HepG2 (cell line): ENCODE measurements around the gene LST1. TPM values are rescaled to one million over a fixed set of nuclear protein-coding genes. Genes with fewer than 3 reads are reported as not detected.

Experiments used
- CAMTA2 ChIP-seq: sonication (generic); formaldehyde crosslinking; IDR thresholded peaks from 2 replicates; pipeline ENCODE4 v1.4.0; 2020; ENCODE audit warnings: mild to moderate bottlenecking, missing genetic modification reagents, borderline replicate concordance
- CENPX ChIP-seq: sonication (generic); formaldehyde crosslinking; IDR thresholded peaks from 2 replicates; pipeline ENCODE4 v1.9.0; 2021; ENCODE audit warnings: mild to moderate bottlenecking, missing genetic modification reagents, moderate library complexity
- FOXO1 ChIP-seq: sonication (generic); formaldehyde crosslinking; IDR thresholded peaks from 2 replicates; pipeline ENCODE4 v1.4.0; 2020; ENCODE audit warnings: missing genetic modification reagents
- GABPA ChIP-seq, 2 experiments: IDR thresholded peaks; 2 replicates each; pipeline ENCODE4 v1.6.1; 2011 to 2016; ENCODE audit warnings: low read depth in 2 of 2, low read length in 1 of 2, missing biosample characterization in 1 of 2, missing genetic modification characterization in 1 of 2
- GMEB2 ChIP-seq: IDR thresholded peaks from 2 replicates; pipeline ENCODE4 v1.6.1; 2016; ENCODE audit warnings: missing biosample characterization, missing genetic modification reagents, low read depth
- HNF1B ChIP-seq: sonication (generic); formaldehyde crosslinking; IDR thresholded peaks from 2 replicates; pipeline ENCODE4 v1.5.1; 2020; ENCODE audit warnings: mild to moderate bottlenecking, moderate library complexity, missing genetic modification reagents
- HNRNPK ChIP-seq: fragments of 200-400 bp; formaldehyde crosslinking; IDR thresholded peaks from 2 replicates; pipeline ENCODE4 v1.6.1; 2018; ENCODE audit warnings: low read length, low read depth, moderate library complexity, mild to moderate bottlenecking; ENCODE audit not compliant: poor library complexity, severe bottlenecking
- HNRNPL ChIP-seq: fragments of 200-400 bp; formaldehyde crosslinking; IDR thresholded peaks from 2 replicates; pipeline ENCODE4 v1.6.1; 2017; ENCODE audit warnings: mild to moderate bottlenecking, low read depth, low read length
- NCOA1 ChIP-seq: sonication (generic); formaldehyde crosslinking; IDR thresholded peaks from 2 replicates; pipeline ENCODE4 v1.9.0; 2021; ENCODE audit warnings: missing genetic modification reagents
- RFXANK ChIP-seq: IDR thresholded peaks from 2 replicates; pipeline ENCODE4 v1.6.1; 2016
- SMAD9 ChIP-seq: sonication (generic); formaldehyde crosslinking; IDR thresholded peaks from 2 replicates; pipeline ENCODE4 v1.5.1; 2020; ENCODE audit warnings: mild to moderate bottlenecking, missing genetic modification reagents
- SP140L ChIP-seq: sonication (generic); formaldehyde crosslinking; IDR thresholded peaks from 2 replicates; pipeline ENCODE4 v1.4.0; 2020; ENCODE audit warnings: missing genetic modification reagents, borderline replicate concordance
- TGIF2 ChIP-seq: IDR thresholded peaks from 2 replicates; pipeline ENCODE4 v1.6.1; 2016; ENCODE audit warnings: control low read depth, missing compliant biosample characterization
- ZGPAT ChIP-seq: IDR thresholded peaks from 2 replicates; pipeline ENCODE4 v1.6.1; 2016; ENCODE audit warnings: mild to moderate bottlenecking
- ZKSCAN8 ChIP-seq: IDR thresholded peaks from 2 replicates; pipeline ENCODE4 v1.6.1; 2016; ENCODE audit warnings: borderline replicate concordance, missing genetic modification reagents, missing compliant biosample characterization
- ZNF224 ChIP-seq: sonication (generic); formaldehyde crosslinking; IDR thresholded peaks from 2 replicates; pipeline ENCODE4 v1.5.0; 2020; ENCODE audit warnings: mild to moderate bottlenecking, missing genetic modification reagents
- ZNF256 ChIP-seq: sonication (generic); formaldehyde crosslinking; conservative IDR thresholded peaks from 2 replicates; pipeline ENCODE4 v1.4.0; 2020; ENCODE audit warnings: missing genetic modification reagents
- ZNF263 ChIP-seq: sonication (generic); formaldehyde crosslinking; IDR thresholded peaks from 2 replicates; pipeline ENCODE4 v1.4.0; 2020; ENCODE audit warnings: missing genetic modification reagents
- ZNF343 ChIP-seq: sonication (generic); formaldehyde crosslinking; IDR thresholded peaks from 2 replicates; pipeline ENCODE4 v1.4.0; 2020; ENCODE audit warnings: mild to moderate bottlenecking, missing genetic modification reagents
- ZNF574 ChIP-seq: sonication (generic); formaldehyde crosslinking; IDR thresholded peaks from 2 replicates; pipeline ENCODE4 v1.4.0; 2020; ENCODE audit warnings: missing genetic modification reagents
- ZNF709 ChIP-seq: sonication (generic); formaldehyde crosslinking; IDR thresholded peaks from 2 replicates; pipeline ENCODE4 v1.5.0; 2020; ENCODE audit warnings: mild to moderate bottlenecking, missing genetic modification reagents
- ZNF749 ChIP-seq: sonication (generic); formaldehyde crosslinking; IDR thresholded peaks from 2 replicates; pipeline ENCODE4 v1.8.0; 2022; ENCODE audit warnings: mild to moderate bottlenecking, missing genetic modification reagents, moderate library complexity, borderline replicate concordance
- ZNF839 ChIP-seq: sonication (generic); formaldehyde crosslinking; IDR thresholded peaks from 2 replicates; pipeline ENCODE4 v1.4.0; 2020; ENCODE audit warnings: missing genetic modification reagents, mild to moderate bottlenecking, borderline replicate concordance
- ZSCAN31 ChIP-seq: sonication (generic); formaldehyde crosslinking; IDR thresholded peaks from 2 replicates; pipeline ENCODE4 v1.5.0; 2020; ENCODE audit warnings: low read depth, mild to moderate bottlenecking, missing genetic modification reagents
- polyA plus RNA-seq, 8 experiments: library from polyadenylated mRNA; depleted of rRNA in 3 of 8; stranded (reverse) in 7 of 8; unstranded in 1 of 8; fragments of >200 nt; fragmentation: Illumina TruSeq in 4 of 8; extraction: Trizol in 4 of 8; gene quantifications; 2 replicates each; pipeline versions ENCODE4 v1.2.1 to v1.2.3, GENCODE V29; 2011 to 2016; ENCODE audit warnings: low read depth in 4 of 8, missing spikeins in 1 of 8, mixed read lengths in 1 of 8; ENCODE audit not compliant: insufficient read depth in 1 of 8
- total RNA-seq, 5 experiments: library from RNA; depleted of rRNA; stranded (reverse); fragments of >200 nt; fragmentation: Illumina TruSeq; extraction: Trizol; gene quantifications; 2 replicates each; pipeline ENCODE4 v1.2.3, GENCODE V29; 2016; ENCODE audit warnings: low read depth in 1 of 5

Gene LST1
- total and polyA plus RNA-seq, 2 of the 13 experiments (the other 11 are each of a cell fraction or from before 2014, with no cell fraction given), result not detected

- TF ChIP-seq ZNF574 (CRISPR knock-in tag), result no peak
- no peak for TF ChIP-seq GMEB2 (CRISPR knock-in tag)
- no peak for TF ChIP-seq HNRNPL
- no peak for TF ChIP-seq SP140L (CRISPR knock-in tag)
- TF ChIP-seq NCOA1 (CRISPR knock-in tag), result no peak
- TF ChIP-seq CENPX, result no peak
- no peak for TF ChIP-seq ZNF256
- TF ChIP-seq RFXANK (CRISPR knock-in tag), result no peak
- no peak for TF ChIP-seq ZNF749
- no peak for TF ChIP-seq HNF1B
- TF ChIP-seq FOXO1 (CRISPR knock-in tag), result no peak
- no peak for TF ChIP-seq ZNF709 (CRISPR knock-in tag)
- TF ChIP-seq HNRNPK, result no peak
- no peak for TF ChIP-seq ZNF263 (CRISPR knock-in tag)
- no peak for TF ChIP-seq ZKSCAN8
- TF ChIP-seq GABPA (IDR thresholded peaks at IDR 0.05; ENCODE audit: low read depth, low read length), result no peak
- peak; percentile 43 for TF ChIP-seq GABPA (CRISPR knock-in tag; IDR thresholded peaks at IDR 0.05; ENCODE audit: low read depth)
- no peak for TF ChIP-seq ZSCAN31 (CRISPR knock-in tag)
- no peak for TF ChIP-seq ZNF839 (CRISPR knock-in tag)
- TF ChIP-seq TGIF2 (CRISPR knock-in tag), result no peak
- TF ChIP-seq CAMTA2 (CRISPR knock-in tag), result no peak
- 0 out of 2 replicates have a peak, but pooled peaks have one; percentile 31 for TF ChIP-seq ZGPAT
- no peak for TF ChIP-seq SMAD9 (CRISPR knock-in tag)
- TF ChIP-seq ZNF224 (CRISPR knock-in tag), result no peak
- TF ChIP-seq ZNF343 (CRISPR knock-in tag), result no peak
These were observed 25.9 kb upstream of the LST1 start (continued) for GRCh38 chr6:31559958-31560696.
